Stimulated activated CD8-positive, alpha-beta memory T cell treated with anti-CD3 and anti-CD28 coated beads, Interleukin-4, amount 100 ng/mL, for 24 hours (primary cell): ENCODE results near the gene C3orf38.
"Not testable (repeated sequence)": the region's sequence is repeated elsewhere in the genome, so short reads cannot be mapped to it uniquely, and the experiment has no call there.

Experiments used
- DNase-seq: peaks from one replicate; pipeline ENCODE4 v3.0.0-alpha.2; 2020; ENCODE audit warnings: low read depth

C3orf38 gene

GRCh38 chr3:88166419-88166971 is 16.7 kb downstream of the C3orf38 start:
- no peak for DNase-seq

- no peak for DNase-seq
Measured at GRCh38 chr3:88167173-88167572, 17.4 kb downstream of the C3orf38 start.

DNA sequence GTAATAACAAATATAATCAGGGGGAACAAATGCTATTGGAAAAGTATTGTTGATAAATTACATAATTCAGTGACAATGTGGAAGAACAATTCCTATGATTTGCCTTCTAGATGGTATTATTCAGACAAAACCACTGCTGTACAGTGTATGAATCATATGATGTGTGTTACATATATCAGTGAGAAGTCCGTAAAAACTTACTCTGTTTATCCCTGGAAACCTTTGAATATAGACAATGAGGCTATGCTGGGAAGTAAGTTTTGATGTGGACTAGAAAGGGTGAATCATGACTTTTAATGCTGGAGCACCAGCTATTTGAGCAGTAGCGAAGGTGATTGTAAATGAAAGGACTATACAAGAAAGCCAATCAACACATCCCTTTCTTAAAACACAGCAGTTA is 17.9 kb downstream of the C3orf38 start:
- DNase-seq = no peak

DNA sequence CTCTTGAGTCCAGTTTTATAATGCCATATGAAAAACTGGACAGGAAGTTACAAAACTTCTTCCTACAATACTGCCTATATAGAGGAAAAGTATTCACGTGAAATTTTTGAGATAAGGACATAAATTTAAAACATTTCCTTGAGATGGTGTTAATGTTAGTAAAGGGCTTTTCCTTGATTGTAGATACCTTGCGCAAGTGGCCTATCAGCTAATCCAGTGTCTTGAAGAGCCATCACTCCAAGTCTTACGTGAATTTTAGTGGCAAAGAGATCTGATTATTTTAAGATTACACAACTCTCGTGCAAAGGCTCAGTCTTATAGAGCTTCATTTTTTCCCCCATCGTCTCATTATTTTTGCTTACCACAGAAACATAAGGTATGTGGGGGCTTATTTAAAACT is 18.4 kb downstream of the C3orf38 start:
- DNase-seq = no peak

DNA sequence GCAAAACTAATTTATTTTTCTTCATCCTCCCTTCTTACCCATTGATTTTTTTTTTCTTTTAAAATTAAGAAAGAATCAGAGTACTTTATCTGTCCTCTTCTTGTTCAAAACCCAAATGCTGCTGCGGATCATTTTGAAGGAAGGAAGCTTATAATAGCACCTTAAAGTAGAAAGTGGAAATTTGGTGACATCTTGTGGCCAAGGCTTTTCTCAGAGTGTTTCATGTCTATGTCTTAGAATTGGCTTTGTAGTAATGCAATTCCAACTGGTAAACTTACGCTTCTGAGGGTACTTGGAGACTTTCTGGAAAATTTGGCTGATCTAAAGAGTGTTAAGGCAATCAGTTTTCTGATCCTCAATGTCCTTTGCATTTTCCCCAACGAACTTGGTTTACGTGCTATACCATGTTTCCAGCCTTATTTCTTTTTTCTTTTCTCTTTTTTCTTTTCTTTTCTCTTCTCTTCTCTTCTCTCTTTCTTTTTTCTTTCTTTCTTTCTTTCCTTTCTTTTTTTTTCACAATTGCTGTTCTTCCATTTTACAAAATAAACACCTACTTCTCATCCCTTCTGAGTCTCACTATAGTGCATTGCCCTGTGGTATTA is 30.7 kb downstream of the C3orf38 start:
- no peak for DNase-seq

GRCh38 chr3:88182165-88182918 is 32.6 kb downstream of the C3orf38 start:
- DNase-seq = not testable (repeated sequence)

- no peak for DNase-seq
Measured at GRCh38 chr3:88188436-88188835, 38.7 kb downstream of the C3orf38 start.

- DNase-seq = no peak
Measured at GRCh38 chr3:88189361-88189810, 39.6 kb downstream of the C3orf38 start.

- no peak for DNase-seq
Measured at GRCh38 chr3:88191872-88192409, 42.2 kb downstream of the C3orf38 start.

DNA sequence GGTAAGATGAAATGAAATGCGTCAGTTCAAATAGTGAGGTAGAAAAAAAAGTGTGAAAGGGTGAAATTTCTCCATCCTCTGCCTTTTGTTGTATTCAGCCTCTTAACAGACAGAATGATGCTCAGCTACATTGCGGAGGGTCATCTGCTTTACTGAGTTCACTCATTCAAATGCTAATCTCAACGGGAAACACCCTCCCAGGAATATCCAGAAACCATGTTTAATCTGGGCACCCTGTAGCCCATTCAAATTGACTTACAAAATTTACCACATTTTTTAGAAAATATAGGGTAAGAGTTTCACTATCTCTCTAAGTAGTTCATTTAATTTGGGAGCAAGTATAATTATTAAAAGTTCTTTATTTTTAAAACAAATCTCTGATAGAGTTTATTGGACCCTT is 42.9 kb downstream of the C3orf38 start:
- no peak for DNase-seq

DNA sequence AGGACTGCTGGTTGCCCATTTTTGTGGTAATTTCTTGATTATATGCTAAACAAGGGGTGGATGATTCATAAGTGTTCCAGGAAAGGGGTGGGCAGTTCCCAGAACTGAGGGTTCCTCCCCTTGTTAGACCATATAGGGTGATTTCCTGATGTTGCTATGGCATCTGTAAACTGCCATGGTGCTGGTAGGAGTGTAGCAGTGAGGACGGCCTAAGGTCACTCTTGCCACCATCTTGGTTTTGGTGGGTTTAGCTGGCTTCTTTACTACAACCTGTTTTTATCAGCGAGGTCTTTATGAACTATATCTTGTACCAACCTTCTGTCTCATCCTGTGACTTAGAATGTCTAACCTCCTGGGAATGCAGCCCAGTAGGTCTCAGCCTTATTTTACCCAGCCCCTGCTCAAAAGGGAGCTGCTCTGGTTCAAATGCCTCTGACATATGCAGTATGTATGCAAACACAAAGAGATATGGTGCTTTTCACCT is 46.2 kb downstream of the C3orf38 start:
- DNase-seq = no peak

DNA sequence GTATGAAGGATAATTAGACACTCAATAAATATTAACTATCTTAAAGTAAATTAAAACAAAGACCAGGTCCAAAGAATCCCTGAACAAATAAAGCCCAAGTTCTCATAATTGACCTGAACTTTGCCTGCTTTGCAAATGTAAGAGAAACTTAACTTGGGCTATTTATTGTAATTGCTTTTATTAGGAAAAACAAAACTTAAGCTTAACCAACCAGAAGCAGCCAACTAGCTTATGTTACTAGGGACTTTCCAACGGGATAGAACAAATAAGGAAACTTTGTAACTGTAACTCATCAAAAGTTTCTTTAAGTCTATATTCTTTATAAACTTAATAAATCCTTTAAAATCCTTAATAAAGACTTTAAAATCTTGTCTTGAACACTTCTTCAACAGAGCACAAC is 48.4 kb downstream of the C3orf38 start:
- no peak for DNase-seq

DNA sequence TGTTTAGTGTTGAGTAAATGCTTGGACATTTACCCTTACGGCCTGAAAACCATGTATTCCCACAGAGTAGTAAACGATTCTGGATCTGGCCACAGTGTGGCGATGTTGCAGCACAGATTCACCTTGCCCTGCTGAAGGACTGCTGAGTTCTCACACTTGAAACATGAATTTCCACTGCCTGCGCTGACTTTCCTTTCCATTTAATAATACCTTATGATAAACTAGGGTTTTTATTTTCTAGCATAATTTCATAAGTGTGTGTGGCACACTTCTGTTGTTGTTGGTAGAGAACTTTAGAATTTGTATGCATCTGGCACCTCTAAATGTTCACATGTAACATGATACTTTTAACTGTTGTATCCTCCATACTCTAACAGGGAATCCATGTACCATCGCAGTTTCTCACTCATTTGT is 53.9 kb downstream of the C3orf38 start:
- DNase-seq = peak; percentile 24
